Spleen (tissue), 11 donors: ENCODE data around the gene TMEM175. TPM values are rescaled to one million over a fixed set of nuclear protein-coding genes. Genes with fewer than 3 reads are reported as not detected.

Experiments used
- DNase-seq: peaks from one replicate; pipeline ENCODE4 v3.0.0-alpha.2; 2020
- H3K27ac ChIP-seq, 8 donors: fragments of 200-600 bp; sonication (generic) in 7 of 8; 1 replicate in 4 of 8; 2 replicates in 4 of 8; pipeline versions ENCODE4 v1.5.0 to v1.8.0; 2016 to 2021; ENCODE audit warnings: inconsistent platforms in 4 of 8, mild to moderate bottlenecking in 4 of 8, moderate library complexity in 1 of 8
- H3K27me3 ChIP-seq, 7 donors: fragments of 200-600 bp; sonication (generic) in 6 of 7; replicated peaks in 1 of 7; 1 replicate in 4 of 7; 2 replicates in 3 of 7; pipeline versions ENCODE4 v1.5.0 to v1.8.0; 2016 to 2021; ENCODE audit warnings: inconsistent platforms in 3 of 7, mild to moderate bottlenecking in 1 of 7
- H3K36me3 ChIP-seq, 6 donors: fragments of 200-600 bp; sonication (generic) in 5 of 6; 1 replicate in 4 of 6; 2 replicates in 2 of 6; pipeline versions ENCODE4 v1.5.0 to v1.8.0; 2016 to 2021; ENCODE audit warnings: inconsistent platforms in 2 of 6
- H3K4me1 ChIP-seq, 6 donors: fragments of 200-600 bp; sonication (generic) in 5 of 6; 1 replicate in 3 of 6; 2 replicates in 3 of 6; pipeline versions ENCODE4 v1.5.0 to v1.8.0; 2016 to 2021; ENCODE audit warnings: inconsistent platforms in 3 of 6
- H3K4me3 ChIP-seq, 8 donors: fragments of 200-600 bp; sonication (generic) in 7 of 8; 1 replicate in 4 of 8; 2 replicates in 4 of 8; pipeline versions ENCODE4 v1.5.0 to v1.8.0; 2016 to 2021; ENCODE audit warnings: inconsistent platforms in 4 of 8, mild to moderate bottlenecking in 4 of 8, moderate library complexity in 2 of 8
- H3K9me3 ChIP-seq, 8 donors: fragments of 200-600 bp; sonication (generic) in 7 of 8; 1 replicate in 4 of 8; 2 replicates in 4 of 8; pipeline versions ENCODE4 v1.5.0 to v1.8.0; 2016 to 2021; ENCODE audit warnings: inconsistent platforms in 4 of 8
- CTCF ChIP-seq, 11 experiments: fragments of 200-600 bp in 7 of 11; fragments of 450-650 bp in 4 of 11; sonication (generic) in 4 of 11; IDR thresholded peaks in 8 of 11; conservative IDR thresholded peaks in 3 of 11; 1 replicate in 7 of 11; 2 replicates in 4 of 11; pipeline versions ENCODE4 v1.4.0 to v1.8.0; 2016 to 2021; ENCODE audit warnings: antibody characterized with exemption in 11 of 11, inconsistent platforms in 4 of 11, mild to moderate bottlenecking in 1 of 11
- POLR2A ChIP-seq, 3 donors: fragments of 450-650 bp; IDR thresholded peaks; one replicate each; pipeline ENCODE4 v1.5.1; 2017; ENCODE audit warnings: antibody characterized with exemption in 3 of 3, mild to moderate bottlenecking in 1 of 3
- POLR2AphosphoS5 ChIP-seq, 3 donors: sonication (generic); formaldehyde crosslinking; IDR thresholded peaks; one replicate each; pipeline ENCODE4 v1.5.1; 2017; ENCODE audit warnings: antibody characterized with exemption in 3 of 3
- WGBS, 5 donors: extraction: QIAGEN DNeasy Blood & Tissue Kit in 3 of 5; methylation state at CpG; one replicate each; pipeline versions ENCODE4 v1.1.5 to v1.1.7; 2013 to 2018; 5-methylcytosine and 5-hydroxymethylcytosine counted together
- intact Hi-C: fragments of 100-400 bp; cut with DNase I; formaldehyde crosslinking; loops from one replicate; pipeline ENCODE4 v1.15.0; 2023; ENCODE audit warnings: low total_unique reads
- polyA plus RNA-seq, 3 donors: library from polyadenylated mRNA; stranded (reverse); fragments of 200-250 nt; gene quantifications; one replicate each; pipeline ENCODE4 v1.2.1, GENCODE V29; 2013
- total RNA-seq, 7 donors: library from RNA; depleted of rRNA in 3 of 7; stranded (reverse); fragments of >200 nt in 3 of 7; fragmentation: NEBNext Ultra II Directional in 4 of 7; extraction: Animal tissue kit (Norgen Biotek cat#: 25700) in 4 of 7; gene quantifications; one replicate each; pipeline versions ENCODE4 v1.1.0 to v1.2.1, GENCODE V29; 2016 to 2021
- donor health status: healthy with polysubstance abuse.
- donor health status: DM: no; HTN: no; CAD: no; lungs with moderate emphysema.
- donor health status: DM: no; HTN: no; CAD: no.
- donor health status: Bipolar disorder and iron deficiency.
- donor health status: healthy.
- donor health status: DM: no; HTN: no; CAD: no.
- donor health status: DM: yes; HTN: yes; CAD: no.

Gene TMEM175
- total and polyA plus RNA-seq, 10 donors = 38.2 to 83.9 (median 60.4) TPM

GRCh38 chr4:995311-996026, 63.2 kb downstream of the TMEM175 start:
- peaks cover 0 to 56% (median 39%) of the 10 kb centered on the region in 6 donors for H3K4me1 ChIP-seq
- no peaks in the 10 kb centered on the region for H3K9me3 ChIP-seq
- intact Hi-C loops = no loop called here
- H3K27me3 ChIP-seq = peaks cover 0 to 47% (median 29%) of the 10 kb centered on the region in 7 donors
- H3K27ac ChIP-seq = no peak overlapping the region
- H3K36me3 ChIP-seq = peaks cover 0 to 17% (median 6%) of the 10 kb centered on the region in 6 donors
- H3K4me3 ChIP-seq = no peak overlapping the region
- no peak for TF ChIP-seq CTCF (IDR thresholded peaks at IDR 0.05 in 8 of 11, conservative IDR thresholded peaks at IDR 0.05 in 3 of 11)
- TF ChIP-seq POLR2AphosphoS5 (IDR thresholded peaks at IDR 0.05) = no peak
- no peak for TF ChIP-seq POLR2A (IDR thresholded peaks at IDR 0.05)
- 83 to 93% (median 92%) methylated on average over 19 to 23 of the region's 23 CpGs for WGBS, 5 donors
- no peak for DNase-seq

- Histone ChIP-seq H3K27ac (no peak overlapping the region), H3K27me3 (peaks cover 0 to 55% (median 38%) of the 10 kb centered on the region in 7 donors), H3K9me3 (no peaks in the 10 kb centered on the region), H3K36me3 (peaks cover 0 to 9% (median 1%) of the 10 kb centered on the region in 6 donors), H3K4me1 (peaks cover 0 to 55% (median 39%) of the 10 kb centered on the region in 6 donors), H3K4me3 (peak overlapping the region in 1 of 8 donors; percentile 60)
- 60 to 73% (median 65%) methylated on average over 14 to 15 of the region's 15 CpGs for WGBS, 5 donors
- intact Hi-C loops = no loop called here
- no peak for DNase-seq
- no peak for TF ChIP-seq POLR2A (IDR thresholded peaks at IDR 0.05)
- no peak for TF ChIP-seq CTCF (IDR thresholded peaks at IDR 0.05 in 8 of 11, conservative IDR thresholded peaks at IDR 0.05 in 3 of 11)
- no peak for TF ChIP-seq POLR2AphosphoS5 (IDR thresholded peaks at IDR 0.05)
These were observed 64.1 kb downstream of the TMEM175 start for GRCh38 chr4:996030-996996.

GRCh38 chr4:996997-997374, 64.7 kb downstream of the TMEM175 start:
- Histone ChIP-seq H3K4me1 (peaks cover 3 to 55% (median 36%) of the 10 kb centered on the region in 6 donors), H3K36me3 (peaks cover 0 to 2% (median 0%) of the 10 kb centered on the region in 6 donors), H3K4me3 (peak overlapping the region in 4 of 8 donors; percentile 10 to 60 (median 34)), H3K9me3 (no peaks in the 10 kb centered on the region), H3K27ac (no peak overlapping the region), H3K27me3 (peaks cover 3 to 62% (median 44%) of the 10 kb centered on the region in 7 donors)
- TF ChIP-seq POLR2A (IDR thresholded peaks at IDR 0.05) (no peak), CTCF (IDR thresholded peaks at IDR 0.05 in 8 of 11, conservative IDR thresholded peaks at IDR 0.05 in 3 of 11) (no peak), POLR2AphosphoS5 (IDR thresholded peaks at IDR 0.05) (no peak)
- 7 to 21% (median 12%) methylated on average over 16 to 25 of the region's 25 CpGs for WGBS, 5 donors
- intact Hi-C loops = no loop called here
- no peak for DNase-seq
